OCI-LY3 (cell line): Measurements from ENCODE around the gene EIPR1.

Experiments used
- CTCF ChIP-seq: fragments of 200-600, 300-600 bp; sonication (generic); IDR thresholded peaks from 2 replicates; pipeline ENCODE4 v1.5.1; 2014; ENCODE audit warnings: antibody characterized with exemption, low read length, low read depth
- EZH2phosphoT487 ChIP-seq: fragments of 200-600 bp; shearing (Covaris generic); IDR thresholded peaks from 2 replicates; pipeline ENCODE4 v1.6.1; 2018; ENCODE audit warnings: antibody characterized with exemption, mixed run types, low read depth

- TF ChIP-seq CTCF = no peak
- no peak for TF ChIP-seq EZH2phosphoT487
Observed at GRCh38 chr2:3342324-3342723, 35.3 kb downstream of the EIPR1 start.
